Panc1 (cell line): ENCODE data around the gene TRIM56. TPM values are rescaled to one million over a fixed set of nuclear protein-coding genes. Genes with fewer than 3 reads are reported as not detected.
A peak's percentile ranks its signal among the peaks of the same experiment; 100 is the strongest.

Source experiments
- ATAC-seq: fragments of 200-7000 bp; cut with Tn5 transposase; 2 replicates; pipeline ENCODE4 v1.9.1; 2020; ENCODE audit warnings: mild to moderate bottlenecking, moderate library complexity
- BruUV-seq: library from RNA; stranded (reverse); fragments of 400-500 nt; replicated peaks from 2 replicates; lab custom pipeline; 2021; lab: Mats Ljungman, UMichigan
- CTCF ChIA-PET: fragments of 300-600 bp; sonication (Branson Sonifier 250); formaldehyde crosslinking; loops from one replicate; lab custom pipeline; 2022; ENCODE audit warnings: antibody characterized with exemption; lab: Charles Lee
- POLR2A ChIA-PET: fragments of 300-600 bp; sonication (Branson Sonifier 250); formaldehyde crosslinking; loops from one replicate; lab custom pipeline; 2022; ENCODE audit warnings: antibody characterized with exemption; lab: Charles Lee
- DNase-seq: peaks from one replicate; pipeline ENCODE4 v3.0.0-alpha.2; 2010; ENCODE audit warnings: low read depth, low spot score
- H3K27ac ChIP-seq: 2 replicates; pipeline ENCODE4 v1.5.1; 2011; ENCODE audit warnings: mild to moderate bottlenecking, low read length, inconsistent platforms
- H3K27me3 ChIP-seq: fragments of 200-500 bp; sonication (Bioruptor generic); 2 replicates; pipeline ENCODE4 v1.6.0; 2014; ENCODE audit warnings: low read length, inconsistent platforms; ENCODE audit not compliant: control insufficient read depth, insufficient read depth
- H3K36me3 ChIP-seq: fragments of 200-500 bp; sonication (Bioruptor generic); 2 replicates; pipeline ENCODE4 v1.5.1; 2014; ENCODE audit warnings: inconsistent platforms, mild to moderate bottlenecking, low read length, moderate library complexity; ENCODE audit not compliant: control insufficient read depth, insufficient read depth
- H3K4me1 ChIP-seq: 2 replicates; pipeline ENCODE4 v1.5.1; 2011; ENCODE audit warnings: inconsistent platforms, mild to moderate bottlenecking, low read length, moderate library complexity; ENCODE audit not compliant: control insufficient read depth, insufficient read depth
- H3K4me3 ChIP-seq, 2 experiments: 2 replicates each; pipeline ENCODE4 v1.5.1; 2011 to 2012; ENCODE audit warnings: low read depth in 2 of 2, low read length in 2 of 2, mild to moderate bottlenecking in 2 of 2, inconsistent platforms in 1 of 2, moderate library complexity in 1 of 2
- H3K9me3 ChIP-seq: fragments of 200-500 bp; sonication (Bioruptor generic); 2 replicates; pipeline ENCODE4 v1.5.1; 2014; ENCODE audit warnings: low read depth, mild to moderate bottlenecking, inconsistent platforms, low read length, moderate library complexity; ENCODE audit not compliant: control insufficient read depth, insufficient read depth
- POLR2AphosphoS5 ChIP-seq: IDR thresholded peaks from 2 replicates; pipeline ENCODE4 v1.6.1; 2012; ENCODE audit warnings: mild to moderate bottlenecking, low read depth, low read length, moderate library complexity
- SIN3A ChIP-seq: IDR thresholded peaks from 2 replicates; pipeline ENCODE4 v1.6.1; 2012; ENCODE audit warnings: low read depth, mild to moderate bottlenecking, low read length, moderate library complexity, borderline replicate concordance; ENCODE audit not compliant: insufficient read depth
- TCF7L2 ChIP-seq: IDR thresholded peaks from 2 replicates; pipeline ENCODE4 v1.6.1; 2011; ENCODE audit warnings: mild to moderate bottlenecking, low read depth, low read length, inconsistent platforms
- in situ Hi-C: cut with HindIII; loops from 2 replicates; pipeline ENCODE4 v1.10.0; 2016; ENCODE audit warnings: low sequenced_read_pairs, low pct_unique_long_range_greater_than_20kb
- intact Hi-C: fragments of 100-400 bp; cut with micrococcal nuclease; formaldehyde crosslinking; loops from one replicate; pipeline ENCODE4 v1.10.0; 2022; ENCODE audit not compliant: unreplicated experiment
- total RNA-seq: library from RNA; stranded (reverse); gene quantifications from one replicate; pipeline ENCODE4 v1.2.1, GENCODE V29; 2021; ENCODE audit not compliant: unreplicated experiment
- TF ChIP-seq, protein P1 (sequence below), 2 experiments: IDR thresholded peaks; 2 replicates each; pipeline ENCODE4 v1.6.1; 2011 to 2012; ENCODE audit warnings: low read depth in 2 of 2, control low read depth in 1 of 2, low read length in 1 of 2, mild to moderate bottlenecking in 1 of 2, moderate library complexity in 1 of 2; ENCODE audit not compliant: insufficient read depth in 1 of 2
- TF ChIP-seq, protein P2 (sequence below): fragments of 450-650 bp; IDR thresholded peaks from 2 replicates; pipeline ENCODE4 v1.5.1; 2017; ENCODE audit warnings: mild to moderate bottlenecking

Gene TRIM56
- total RNA-seq, 1 experiment from 2014 or later, result 37.4 TPM

DNA sequence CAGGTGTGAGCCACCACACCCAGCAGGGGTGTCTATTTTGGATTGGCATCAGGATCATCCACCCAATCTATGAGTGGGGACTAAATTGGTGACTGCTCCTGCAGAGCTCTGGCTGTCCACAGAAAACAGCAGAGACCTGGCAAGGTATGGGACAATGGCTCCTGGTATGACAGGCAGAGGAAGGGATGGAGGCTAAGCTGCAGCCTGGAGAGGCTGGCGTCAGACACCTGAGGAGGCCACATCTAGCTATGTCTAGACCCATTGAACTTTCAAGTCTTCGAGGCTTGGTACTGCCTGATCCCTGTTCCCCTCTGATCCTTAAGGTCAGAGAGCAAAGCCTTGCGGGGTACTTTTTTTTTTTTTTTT, 38.4 kb downstream of the TRIM56 start:
- H3K4me1 ChIP-seq, result peaks cover 71% of the 10 kb centered on the region
- no peaks in the 10 kb centered on the region for H3K9me3 ChIP-seq
- H3K27me3 ChIP-seq, result no peaks in the 10 kb centered on the region
- H3K4me3 ChIP-seq, result no peak overlapping the region
- H3K27ac ChIP-seq, result peak overlapping the region; percentile 98
- intact Hi-C loops (no loop called here), in situ Hi-C loops (no loop called here)
- ChIA-PET POLR2A (interaction anchor here (0.9 to 1.1 kb wide), 3 partner anchors 9 to 29 kb away, joined by 3 read pairs; no protein-coding TSS in a partner anchor), CTCF (interaction anchor here (1.2 kb wide), 1 partner anchor 20 kb away, joined by 3 read pairs; no protein-coding TSS in a partner anchor)
- TF ChIP-seq, protein P1, sequence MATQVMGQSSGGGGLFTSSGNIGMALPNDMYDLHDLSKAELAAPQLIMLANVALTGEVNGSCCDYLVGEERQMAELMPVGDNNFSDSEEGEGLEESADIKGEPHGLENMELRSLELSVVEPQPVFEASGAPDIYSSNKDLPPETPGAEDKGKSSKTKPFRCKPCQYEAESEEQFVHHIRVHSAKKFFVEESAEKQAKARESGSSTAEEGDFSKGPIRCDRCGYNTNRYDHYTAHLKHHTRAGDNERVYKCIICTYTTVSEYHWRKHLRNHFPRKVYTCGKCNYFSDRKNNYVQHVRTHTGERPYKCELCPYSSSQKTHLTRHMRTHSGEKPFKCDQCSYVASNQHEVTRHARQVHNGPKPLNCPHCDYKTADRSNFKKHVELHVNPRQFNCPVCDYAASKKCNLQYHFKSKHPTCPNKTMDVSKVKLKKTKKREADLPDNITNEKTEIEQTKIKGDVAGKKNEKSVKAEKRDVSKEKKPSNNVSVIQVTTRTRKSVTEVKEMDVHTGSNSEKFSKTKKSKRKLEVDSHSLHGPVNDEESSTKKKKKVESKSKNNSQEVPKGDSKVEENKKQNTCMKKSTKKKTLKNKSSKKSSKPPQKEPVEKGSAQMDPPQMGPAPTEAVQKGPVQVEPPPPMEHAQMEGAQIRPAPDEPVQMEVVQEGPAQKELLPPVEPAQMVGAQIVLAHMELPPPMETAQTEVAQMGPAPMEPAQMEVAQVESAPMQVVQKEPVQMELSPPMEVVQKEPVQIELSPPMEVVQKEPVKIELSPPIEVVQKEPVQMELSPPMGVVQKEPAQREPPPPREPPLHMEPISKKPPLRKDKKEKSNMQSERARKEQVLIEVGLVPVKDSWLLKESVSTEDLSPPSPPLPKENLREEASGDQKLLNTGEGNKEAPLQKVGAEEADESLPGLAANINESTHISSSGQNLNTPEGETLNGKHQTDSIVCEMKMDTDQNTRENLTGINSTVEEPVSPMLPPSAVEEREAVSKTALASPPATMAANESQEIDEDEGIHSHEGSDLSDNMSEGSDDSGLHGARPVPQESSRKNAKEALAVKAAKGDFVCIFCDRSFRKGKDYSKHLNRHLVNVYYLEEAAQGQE (IDR thresholded peaks at IDR 0.05; ENCODE audit: insufficient read depth in 1 of 2, low read depth in 2 of 2, low read length in 1 of 2), result no peak
- TF ChIP-seq TCF7L2, result no peak
- TF ChIP-seq, protein P2, sequence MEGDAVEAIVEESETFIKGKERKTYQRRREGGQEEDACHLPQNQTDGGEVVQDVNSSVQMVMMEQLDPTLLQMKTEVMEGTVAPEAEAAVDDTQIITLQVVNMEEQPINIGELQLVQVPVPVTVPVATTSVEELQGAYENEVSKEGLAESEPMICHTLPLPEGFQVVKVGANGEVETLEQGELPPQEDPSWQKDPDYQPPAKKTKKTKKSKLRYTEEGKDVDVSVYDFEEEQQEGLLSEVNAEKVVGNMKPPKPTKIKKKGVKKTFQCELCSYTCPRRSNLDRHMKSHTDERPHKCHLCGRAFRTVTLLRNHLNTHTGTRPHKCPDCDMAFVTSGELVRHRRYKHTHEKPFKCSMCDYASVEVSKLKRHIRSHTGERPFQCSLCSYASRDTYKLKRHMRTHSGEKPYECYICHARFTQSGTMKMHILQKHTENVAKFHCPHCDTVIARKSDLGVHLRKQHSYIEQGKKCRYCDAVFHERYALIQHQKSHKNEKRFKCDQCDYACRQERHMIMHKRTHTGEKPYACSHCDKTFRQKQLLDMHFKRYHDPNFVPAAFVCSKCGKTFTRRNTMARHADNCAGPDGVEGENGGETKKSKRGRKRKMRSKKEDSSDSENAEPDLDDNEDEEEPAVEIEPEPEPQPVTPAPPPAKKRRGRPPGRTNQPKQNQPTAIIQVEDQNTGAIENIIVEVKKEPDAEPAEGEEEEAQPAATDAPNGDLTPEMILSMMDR, result no peak
- no peak for TF ChIP-seq POLR2AphosphoS5
- TF ChIP-seq SIN3A, result no peak
- no peak for DNase-seq
- no peak for ATAC-seq
- H3K36me3 ChIP-seq, result no peaks in the 10 kb centered on the region
- BruUV-seq, result no TSS peak

DNA sequence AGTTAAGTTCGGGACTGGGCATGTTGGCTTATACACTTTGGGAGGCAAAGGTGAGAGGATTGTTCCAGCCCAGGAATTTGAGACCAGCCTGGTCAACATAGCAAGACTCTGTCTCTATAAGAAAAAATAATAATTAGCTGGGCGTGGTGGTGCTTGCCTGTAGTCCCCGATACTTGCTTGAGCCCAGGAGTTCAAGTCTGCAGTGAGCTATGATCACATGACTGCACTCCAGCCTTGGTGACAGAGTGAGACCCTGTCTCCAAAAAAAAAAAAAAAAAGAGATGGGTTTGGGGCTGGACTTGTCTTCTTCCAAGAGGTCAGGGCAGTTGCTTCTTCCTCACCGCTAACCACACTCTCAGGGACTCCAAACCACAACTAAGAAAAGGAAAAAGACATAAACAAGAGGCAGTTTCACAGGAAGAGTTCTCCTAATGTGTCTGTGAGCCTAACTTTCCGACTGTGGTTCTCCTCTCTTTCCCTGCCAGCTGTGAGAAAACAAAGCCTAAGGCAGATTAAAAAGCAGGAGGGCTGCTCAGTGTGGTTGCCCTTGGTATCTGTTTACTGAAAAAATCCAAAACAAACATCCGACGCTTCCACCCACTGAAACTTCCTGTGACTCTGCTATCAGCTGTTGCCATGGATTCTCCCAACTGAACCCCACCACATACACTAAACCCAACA, 39.2 kb downstream of the TRIM56 start:
- TSS peak; percentile 94 for BruUV-seq
- intact Hi-C loops, result no loop called here
- TF ChIP-seq, protein P1 (IDR thresholded peaks at IDR 0.05; ENCODE audit: insufficient read depth in 1 of 2, low read depth in 2 of 2, low read length in 1 of 2), result no peak
- TF ChIP-seq TCF7L2, result peak; percentile 66; the same call in 1 of the 2 replicates
- no peak for TF ChIP-seq SIN3A
- peak; percentile 67 for TF ChIP-seq POLR2AphosphoS5
- TF ChIP-seq, protein P2, result no peak
- peak; percentile 51 for ATAC-seq
- in situ Hi-C loops, result no loop called here
- peaks cover 68% of the 10 kb centered on the region for H3K4me1 ChIP-seq
- CTCF ChIA-PET, result no interaction called here
- H3K27ac ChIP-seq, result peak overlapping the region; percentile 98
- no peaks in the 10 kb centered on the region for H3K9me3 ChIP-seq
- POLR2A ChIA-PET, result interaction anchor here (0.9 to 1.3 kb wide), 4 partner anchors 15 to 30 kb away, joined by 3 to 9 read pairs (median 4); no protein-coding TSS in a partner anchor
- no peaks in the 10 kb centered on the region for H3K36me3 ChIP-seq
- H3K4me3 ChIP-seq, result peak overlapping the region in 1 of 2 experiments; percentile 14; a peak in 1 of 4 replicates
- H3K27me3 ChIP-seq, result no peaks in the 10 kb centered on the region
- DNase-seq, result no peak
